Right lobe of liver (tissue), 6 donors: ENCODE measurements around the gene SEMA5B. TPM values are rescaled to one million over a fixed set of nuclear protein-coding genes. Genes with fewer than 3 reads are reported as not detected.

Source experiments
- ATAC-seq, 4 donors: fragments of 200-7000 bp; cut with Tn5 transposase; one replicate each; pipeline ENCODE4 v1.9.1; 2020; ENCODE audit warnings: mild to moderate bottlenecking in 4 of 4, moderate library complexity in 4 of 4
- DNase-seq, 3 donors: peaks; one replicate each; pipeline ENCODE4 v3.0.0-alpha.2; 2020
- H3K27ac ChIP-seq, 3 donors: fragments of 200-600 bp; one replicate each; pipeline ENCODE4 v1.8.0; 2022
- H3K27me3 ChIP-seq, 2 donors: fragments of 200-600 bp; one replicate each; pipeline ENCODE4 v1.8.0; 2022
- H3K36me3 ChIP-seq, 4 donors: fragments of 200-600 bp; sonication (generic) in 1 of 4; one replicate each; pipeline versions ENCODE4 v1.5.1 to v1.8.0; 2017 to 2022; ENCODE audit warnings: control low read depth in 1 of 4
- H3K4me1 ChIP-seq, 4 donors: fragments of 200-600 bp; sonication (generic) in 1 of 4; one replicate each; pipeline versions ENCODE4 v1.5.1 to v1.8.0; 2017 to 2022; ENCODE audit warnings: control low read depth in 1 of 4
- H3K4me3 ChIP-seq, 3 donors: fragments of 200-600 bp; one replicate each; pipeline ENCODE4 v1.8.0; 2022
- H3K9me3 ChIP-seq, 4 donors: fragments of 200-600 bp; sonication (generic) in 1 of 4; one replicate each; pipeline versions ENCODE4 v1.5.1 to v1.8.0; 2017 to 2022; ENCODE audit warnings: control low read depth in 1 of 4
- CTCF ChIP-seq, 4 donors: fragments of 200-600 bp in 3 of 4; fragments of 450-650 bp in 1 of 4; IDR thresholded peaks; one replicate each; pipeline versions ENCODE4 v1.5.1 to v1.8.0; 2016 to 2022; ENCODE audit warnings: antibody characterized with exemption in 4 of 4, mild to moderate bottlenecking in 2 of 4
- POLR2A ChIP-seq: fragments of 450-650 bp; IDR thresholded peaks from one replicate; pipeline ENCODE4 v1.6.1; 2017; ENCODE audit warnings: antibody characterized with exemption, mild to moderate bottlenecking
- WGBS: methylation state at CpG from one replicate; pipeline ENCODE4 v1.1.6; 2018; ENCODE audit warnings: low coverage, low lambda C conversion rate; ENCODE audit not compliant: insufficient coverage; ENCODE audit errors: missing lambda C conversion rate; 5-methylcytosine and 5-hydroxymethylcytosine counted together
- intact Hi-C, 2 donors: fragments of 100-400 bp; cut with DNase I; formaldehyde crosslinking; loops; one replicate each; pipeline versions ENCODE4 v1.11.2 to v1.14.1; 2022
- total RNA-seq, 6 experiments: library from RNA; depleted of rRNA in 2 of 6; stranded (reverse); fragments of >200 nt in 2 of 6; fragmentation: NEBNext Ultra II Directional in 3 of 6; extraction: Animal tissue kit (Norgen Biotek cat#: 25700) in 3 of 6; gene quantifications; one replicate each; pipeline versions ENCODE4 v1.1.0 to v1.2.4, GENCODE V29; 2016 to 2023
- donor health status: DM: no; HTN: yes; CAD: no.
- donor health status: DM: no; HTN: no; CAD: no.
- donor health status: DM: no; HTN: no; CAD: no.
- donor health status: DM: no; HTN: yes; CAD: no.
- donor health status: DM: no; HTN: yes; CAD: no.

SEMA5B gene
- total RNA-seq, 6 experiments from 2014 or later: 0.12 to 0.65 (median 0.25) TPM

GRCh38 chr3:122875547-122876127 is 151.9 kb downstream of the SEMA5B start:
- no peaks in the 10 kb centered on the region for H3K27me3 ChIP-seq
- no peak overlapping the region for H3K4me3 ChIP-seq
- DNase-seq (no peak), ATAC-seq (no peak)
- H3K9me3 ChIP-seq: no peaks in the 10 kb centered on the region
- H3K36me3 ChIP-seq: peaks cover 0 to 8% (median under 1%) of the 10 kb centered on the region in 4 donors
- TF ChIP-seq POLR2A (no peak), CTCF (IDR thresholded peaks at IDR 0.05) (no peak)
- H3K4me1 ChIP-seq: no peaks in the 10 kb centered on the region
- intact Hi-C loops: no loop called here
- no peak overlapping the region for H3K27ac ChIP-seq

GRCh38 chr3:122873741-122874515 is 153.6 kb downstream of the SEMA5B start:
- Histone ChIP-seq H3K27ac (no peak overlapping the region), H3K4me3 (no peak overlapping the region), H3K27me3 (no peaks in the 10 kb centered on the region), H3K36me3 (peaks cover 0 to 2% (median 0%) of the 10 kb centered on the region in 4 donors), H3K4me1 (no peaks in the 10 kb centered on the region), H3K9me3 (no peaks in the 10 kb centered on the region)
- WGBS: 89% methylated on average over 9 of the region's 9 CpGs
- DNase-seq: no peak
- no peak for TF ChIP-seq POLR2A
- no peak for TF ChIP-seq CTCF (IDR thresholded peaks at IDR 0.05)
- no peak for ATAC-seq
- intact Hi-C loops: no loop called here

GRCh38 chr3:122868322-122868721 is 159.2 kb downstream of the SEMA5B start:
- DNase-seq (no peak), ATAC-seq (no peak)
- Histone ChIP-seq H3K27ac (no peak overlapping the region), H3K36me3 (peaks cover 0 to 8% (median 0%) of the 10 kb centered on the region in 4 donors), H3K4me1 (no peaks in the 10 kb centered on the region), H3K4me3 (no peak overlapping the region), H3K9me3 (no peaks in the 10 kb centered on the region), H3K27me3 (no peaks in the 10 kb centered on the region)
- TF ChIP-seq CTCF (IDR thresholded peaks at IDR 0.05) (no peak), POLR2A (no peak)
- intact Hi-C loops: no loop called here

- no peak overlapping the region for H3K4me3 ChIP-seq
- TF ChIP-seq POLR2A (no peak), CTCF (IDR thresholded peaks at IDR 0.05) (no peak)
- H3K9me3 ChIP-seq: no peaks in the 10 kb centered on the region
- no peak for ATAC-seq
- H3K27ac ChIP-seq: no peak overlapping the region
- no peaks in the 10 kb centered on the region for H3K4me1 ChIP-seq
- peaks cover 0 to 8% (median 2%) of the 10 kb centered on the region in 4 donors for H3K36me3 ChIP-seq
- intact Hi-C loops: no loop called here
- H3K27me3 ChIP-seq: no peaks in the 10 kb centered on the region
- DNase-seq: no peak
These were observed 163.1 kb downstream of the SEMA5B start for GRCh38 chr3:122864498-122864897.
